IMR-90 (cell line): ENCODE data around the gene CEP20. TPM values are rescaled to one million over a fixed set of nuclear protein-coding genes. Genes with fewer than 3 reads are reported as not detected.

ENCODE experiments used
- ATAC-seq: fragments of 200-7000 bp; cut with Tn5 transposase; 2 replicates; pipeline ENCODE4 v1.9.1; 2020; ENCODE audit warnings: low read depth, mild to moderate bottlenecking, moderate library complexity
- BruUV-seq: library from RNA; stranded (reverse); fragments of 400-500 nt; replicated peaks from 2 replicates; lab custom pipeline; 2021; lab: Mats Ljungman, UMichigan
- CTCF ChIA-PET: fragments of 300-600 bp; formaldehyde crosslinking; extraction: SDS; loops from one replicate; lab custom pipeline; 2021; ENCODE audit warnings: antibody characterized with exemption; lab: Yijun Ruan, JAX
- POLR2A ChIA-PET: fragments of 300-600 bp; sonication (Branson Sonifier 250); formaldehyde crosslinking; loops from one replicate; lab custom pipeline; 2022; ENCODE audit warnings: antibody characterized with exemption; ENCODE audit not compliant: unreplicated experiment; lab: Charles Lee
- DNase-seq: peaks from one replicate; pipeline ENCODE4 v3.0.0; 2013
- H2AFZ ChIP-seq: replicated peaks from 2 replicates; pipeline ENCODE3; 2013; ENCODE audit warnings: low read length, mild to moderate bottlenecking; ENCODE audit not compliant: poor library complexity
- H2AK5ac ChIP-seq: 2 replicates; pipeline ENCODE4 v1.6.1; 2013; ENCODE audit warnings: low read depth, low read length, inconsistent platforms
- H2AK9ac ChIP-seq: replicated peaks from 2 replicates; pipeline ENCODE3; 2013; ENCODE audit warnings: mild to moderate bottlenecking, low read depth, low read length, moderate library complexity; ENCODE audit not compliant: poor library complexity
- H2BK120ac ChIP-seq: 2 replicates; pipeline ENCODE4 v1.6.1; 2013; ENCODE audit warnings: low read depth, low read length, inconsistent platforms
- H2BK15ac ChIP-seq: 3 replicates; pipeline ENCODE4 v1.6.1; 2013; ENCODE audit warnings: low read depth, low read length, inconsistent platforms
- H2BK20ac ChIP-seq: 2 replicates; pipeline ENCODE4 v1.6.1; 2013; ENCODE audit warnings: low read depth, mild to moderate bottlenecking, inconsistent platforms, low read length, moderate library complexity
- H2BK5ac ChIP-seq: 2 replicates; pipeline ENCODE4 v1.6.1; 2013; ENCODE audit warnings: mild to moderate bottlenecking, low read depth, low read length, inconsistent platforms; ENCODE audit not compliant: poor library complexity, severe bottlenecking
- H3K14ac ChIP-seq: replicated peaks from 2 replicates; pipeline ENCODE4 v1.6.1; 2013; ENCODE audit warnings: low read depth, low read length, inconsistent platforms
- H3K18ac ChIP-seq: 2 replicates; pipeline ENCODE4 v1.6.1; 2013; ENCODE audit warnings: low read depth, low read length, control low read depth
- H3K23ac ChIP-seq: 2 replicates; pipeline ENCODE4 v1.6.1; 2013; ENCODE audit warnings: low read depth, low read length, inconsistent platforms
- H3K27ac ChIP-seq: 2 replicates; pipeline ENCODE4 v1.5.1; 2013; ENCODE audit warnings: mild to moderate bottlenecking, control low read depth, low read length; ENCODE audit not compliant: insufficient read depth
- H3K27me3 ChIP-seq: 2 replicates; pipeline ENCODE4 v1.6.1; 2013; ENCODE audit warnings: low read length; ENCODE audit not compliant: control insufficient read depth, insufficient read depth
- H3K36me3 ChIP-seq: 2 replicates; pipeline ENCODE4 v1.6.1; 2013; ENCODE audit warnings: low read length, mixed read lengths; ENCODE audit not compliant: control insufficient read depth, insufficient read depth
- H3K4ac ChIP-seq: 2 replicates; pipeline ENCODE4 v1.6.1; 2013; ENCODE audit warnings: low read depth, low read length, inconsistent platforms
- H3K4me1 ChIP-seq: 2 replicates; pipeline ENCODE4 v1.6.1; 2013; ENCODE audit warnings: low read length, mixed read lengths; ENCODE audit not compliant: control insufficient read depth, insufficient read depth
- H3K4me2 ChIP-seq: 2 replicates; pipeline ENCODE4 v1.6.1; 2013; ENCODE audit warnings: low read depth, mild to moderate bottlenecking, control low read depth, low read length, moderate library complexity
- H3K4me3 ChIP-seq: 2 replicates; pipeline ENCODE4 v1.5.1; 2013; ENCODE audit warnings: low read depth, mild to moderate bottlenecking, control low read depth, low read length, moderate library complexity; ENCODE audit not compliant: insufficient read depth
- H3K56ac ChIP-seq: 2 replicates; pipeline ENCODE4 v1.6.1; 2013; ENCODE audit warnings: low read length, inconsistent platforms; ENCODE audit not compliant: insufficient read depth; ENCODE audit errors: extremely low read depth
- H3K79me1 ChIP-seq, 2 experiments: 2 replicates each; pipeline ENCODE4 v1.6.1; 2013; ENCODE audit warnings: low read length in 2 of 2, inconsistent platforms in 1 of 2, low read depth in 1 of 2
- H3K9ac ChIP-seq: 2 replicates; pipeline ENCODE4 v1.6.1; 2013; ENCODE audit warnings: low read depth, low read length, control low read depth
- H3K9me1 ChIP-seq: 2 replicates; pipeline ENCODE4 v1.6.1; 2013; ENCODE audit warnings: low read length, inconsistent platforms; ENCODE audit not compliant: insufficient read depth
- H3K9me3 ChIP-seq: 2 replicates; pipeline ENCODE4 v1.6.1; 2013; ENCODE audit warnings: low read length; ENCODE audit not compliant: control insufficient read depth, insufficient read depth
- H4K20me1 ChIP-seq: 2 replicates; pipeline ENCODE4 v1.6.1; 2013; ENCODE audit warnings: low read length, inconsistent platforms; ENCODE audit not compliant: insufficient read depth
- H4K5ac ChIP-seq: 2 replicates; pipeline ENCODE4 v1.6.1; 2013; ENCODE audit warnings: mild to moderate bottlenecking, low read depth, low read length, control low read depth
- H4K8ac ChIP-seq, 2 experiments: 2 replicates each; pipeline ENCODE4 v1.6.1; 2013; ENCODE audit warnings: low read depth in 2 of 2, low read length in 2 of 2, control low read depth in 1 of 2, inconsistent platforms in 1 of 2
- H4K91ac ChIP-seq: 2 replicates; pipeline ENCODE4 v1.6.1; 2013; ENCODE audit warnings: low read depth, low read length, inconsistent platforms; ENCODE audit not compliant: insufficient read depth
- BHLHE40 ChIP-seq: fragments of 150-350 bp; IDR thresholded peaks from 2 replicates; pipeline ENCODE4 v1.6.1; 2016; ENCODE audit warnings: mild to moderate bottlenecking, low read depth, low read length
- CEBPB ChIP-seq: IDR thresholded peaks from 2 replicates; pipeline ENCODE4 v1.6.1; 2012; ENCODE audit warnings: low read depth, low read length, improper control_type of control experiment
- CHD1 ChIP-seq: IDR thresholded peaks from 2 replicates; pipeline ENCODE4 v1.6.1; 2012; ENCODE audit warnings: low read depth, low read length, improper control_type of control experiment
- CTCF ChIP-seq: conservative IDR thresholded peaks from 2 replicates; pipeline ENCODE4 v1.5.1; 2012; ENCODE audit warnings: mild to moderate bottlenecking, low read depth, low read length, improper control_type of control experiment
- ELK1 ChIP-seq: fragments of 150-350 bp; IDR thresholded peaks from 2 replicates; pipeline ENCODE4 v1.6.1; 2016; ENCODE audit warnings: low read depth, mild to moderate bottlenecking, low read length, moderate library complexity, borderline replicate concordance
- FOS ChIP-seq: fragments of 150-350 bp; IDR thresholded peaks from 2 replicates; pipeline ENCODE4 v1.6.1; 2016; ENCODE audit warnings: low read depth, low read length
- MAFK ChIP-seq: IDR thresholded peaks from 2 replicates; pipeline ENCODE4 v1.6.1; 2012; ENCODE audit warnings: low read depth, low read length, improper control_type of control experiment
- MAZ ChIP-seq: IDR thresholded peaks from 2 replicates; pipeline ENCODE4 v1.6.1; 2012; ENCODE audit warnings: low read depth, mild to moderate bottlenecking, low read length, improper control_type of control experiment, moderate library complexity, borderline replicate concordance
- MXI1 ChIP-seq: IDR thresholded peaks from 2 replicates; pipeline ENCODE4 v1.6.1; 2012; ENCODE audit warnings: low read depth, mild to moderate bottlenecking, low read length, moderate library complexity, borderline replicate concordance
- NFE2L2 ChIP-seq: fragments of 150-350 bp; IDR thresholded peaks from 2 replicates; pipeline ENCODE4 v1.6.1; 2016; ENCODE audit warnings: low read depth, mild to moderate bottlenecking, low read length
- POLR2A ChIP-seq: IDR thresholded peaks from 2 replicates; pipeline ENCODE4 v1.6.1; 2012; ENCODE audit warnings: mild to moderate bottlenecking, low read depth, low read length
- RAD21 ChIP-seq: IDR thresholded peaks from 2 replicates; pipeline ENCODE4 v1.6.1; 2012; ENCODE audit warnings: low read length, improper control_type of control experiment
- RCOR1 ChIP-seq: IDR thresholded peaks from 2 replicates; pipeline ENCODE4 v1.6.1; 2012; ENCODE audit warnings: mild to moderate bottlenecking, low read length, improper control_type of control experiment; ENCODE audit not compliant: insufficient replicate concordance
- RFX5 ChIP-seq: IDR thresholded peaks from 2 replicates; pipeline ENCODE4 v1.8.0; 2012; ENCODE audit warnings: low read depth, mild to moderate bottlenecking, low read length, moderate library complexity
- SMC3 ChIP-seq: fragments of 150-350 bp; IDR thresholded peaks from 2 replicates; pipeline ENCODE4 v1.6.1; 2016; ENCODE audit warnings: low read depth, mild to moderate bottlenecking, antibody characterized with exemption, low read length, moderate library complexity
- USF2 ChIP-seq: fragments of 150-350 bp; IDR thresholded peaks from 2 replicates; pipeline ENCODE4 v1.6.1; 2017; ENCODE audit warnings: mild to moderate bottlenecking, antibody characterized with exemption, low read length, low read depth
- WGBS, 2 experiments: methylation state at CpG; one replicate each; pipeline versions ENCODE4 v1.1.5 to v1.1.7; 2013; ENCODE audit warnings: missing lambda C conversion rate in 2 of 2; ENCODE audit not compliant: insufficient read length in 1 of 2; ENCODE audit errors: extremely low coverage in 2 of 2; 5-methylcytosine and 5-hydroxymethylcytosine counted together
- dilution Hi-C: fragments of 300-500 bp; cut with HindIII; formaldehyde crosslinking; loops from one replicate; pipeline ENCODE4 v1.14.3; 2018; ENCODE audit warnings: low sequenced_read_pairs; ENCODE audit not compliant: unreplicated experiment
- in situ Hi-C: fragments of 300-500 bp; cut with MboI; formaldehyde crosslinking; loops from 3 replicates; pipeline ENCODE4 v1.14.3; 2019; ENCODE audit warnings: low sequenced_read_pairs, inconsistent platforms, mixed read lengths
- intact Hi-C: fragments of 100-400 bp; cut with micrococcal nuclease; formaldehyde crosslinking; loops from 2 replicates; pipeline ENCODE4 v1.10.0; 2022
- polyA plus RNA-seq, 3 experiments: library from polyadenylated mRNA; depleted of rRNA; stranded (reverse); fragments of >200 nt; gene quantifications; 2 replicates each; pipeline ENCODE4 v1.2.3, GENCODE V29; 2012; ENCODE audit warnings: low replicate concordance in 1 of 3
- total RNA-seq: library from RNA; depleted of rRNA; stranded (reverse); fragments of >200 nt; gene quantifications from 2 replicates; pipeline ENCODE4 v1.2.3, GENCODE V29; 2012

Gene CEP20
- total and polyA plus RNA-seq, 2 of the 4 experiments (the other 2 are of a cell fraction) = 28.8 to 40.1 TPM

GRCh38 chr16:15847611-15848175 lies 40.7 kb downstream of the CEP20 start:
- Histone ChIP-seq H3K4me1 (0 out of 2 replicates have a peak, but pooled peaks cover 2% of the 10 kb centered on the region), H3K4ac (no peak overlapping the region), H3K36me3 (no peaks in the 10 kb centered on the region), H3K18ac (no peak overlapping the region), H2AFZ (no peak overlapping the region), H3K4me2 (no peak overlapping the region), H2BK5ac (no peak overlapping the region), H3K9ac (no peak overlapping the region), H2AK9ac (peak overlapping the region; percentile 1), H3K14ac (no peak overlapping the region), H3K9me3 (no peaks in the 10 kb centered on the region), H2BK15ac (no peak overlapping the region), H3K4me3 (no peak overlapping the region), H3K79me1 (no peaks in the 10 kb centered on the region), H2AK5ac (no peak overlapping the region), H3K9me1 (no peaks in the 10 kb centered on the region), H3K27me3 (peaks cover 2% of the 10 kb centered on the region), H2BK20ac (no peak overlapping the region), H4K91ac (no peak overlapping the region), H4K20me1 (no peaks in the 10 kb centered on the region), H3K27ac (no peak overlapping the region), H3K23ac (no peak overlapping the region; the same call in 1 of the 2 replicates), H3K56ac (no peak overlapping the region), H4K5ac (no peak overlapping the region), H4K8ac (no peak overlapping the region), H2BK120ac (no peak overlapping the region)
- in situ Hi-C loops = no loop called here
- no TSS peak for BruUV-seq
- dilution Hi-C loops = no loop called here
- DNase-seq (no peak), ATAC-seq (no peak)
- CTCF ChIA-PET = no interaction called here
- POLR2A ChIA-PET = no interaction called here
- TF ChIP-seq RCOR1 = no peak
- TF ChIP-seq CHD1 = no peak
- TF ChIP-seq RAD21 = no peak
- TF ChIP-seq CEBPB = no peak
- TF ChIP-seq ELK1 = no peak
- TF ChIP-seq POLR2A = no peak
- TF ChIP-seq FOS = no peak
- TF ChIP-seq MAZ = no peak
- no peak for TF ChIP-seq BHLHE40
- no peak for TF ChIP-seq RFX5
- TF ChIP-seq SMC3 = no peak
- TF ChIP-seq USF2 = no peak
- TF ChIP-seq NFE2L2 = no peak
- no peak for TF ChIP-seq MAFK
- TF ChIP-seq MXI1 = no peak
- no peak for TF ChIP-seq CTCF
- intact Hi-C loops = no loop called here
- 40% methylated on average over 1 of the region's 9 CpGs; no CpG with 5 or more reads in 1 of the 2 experiments for WGBS, 2 experiments
